Breast epithelium (tissue), 3 donors: Measurements from ENCODE around the gene SYT7.

Source experiments
- CTCF ChIP-seq, 3 donors: fragments of 450-650 bp; IDR thresholded peaks; one replicate each; pipeline ENCODE4 v1.5.1; 2016 to 2017; ENCODE audit warnings: antibody characterized with exemption in 3 of 3, mild to moderate bottlenecking in 3 of 3, moderate library complexity in 3 of 3
- POLR2A ChIP-seq: fragments of 450-650 bp; IDR thresholded peaks from one replicate; pipeline ENCODE4 v1.6.1; 2016; ENCODE audit warnings: antibody characterized with exemption, mild to moderate bottlenecking, moderate library complexity
- POLR2AphosphoS5 ChIP-seq, 3 donors: sonication (generic); formaldehyde crosslinking; IDR thresholded peaks; one replicate each; pipeline ENCODE4 v1.6.1; 2017; ENCODE audit warnings: antibody characterized with exemption in 3 of 3

- no peak for TF ChIP-seq POLR2A
- TF ChIP-seq CTCF (IDR thresholded peaks at IDR 0.05), result no peak
- no peak for TF ChIP-seq POLR2AphosphoS5 (IDR thresholded peaks at IDR 0.05)
Observed at GRCh38 chr11:61609000-61609979, 28.4 kb upstream of the SYT7 start.
